DOHH2 (cell line): ENCODE data around the gene COPS4.

ENCODE experiments used
- CTCF ChIP-seq: fragments of 200-600 bp; sonication (generic); IDR thresholded peaks from one replicate; pipeline ENCODE4 v1.5.1; 2014; ENCODE audit warnings: antibody characterized with exemption, mild to moderate bottlenecking, low read depth, low read length; ENCODE audit not compliant: poor library complexity, severe bottlenecking
- EZH2phosphoT487 ChIP-seq: fragments of 200-600 bp; sonication (generic); IDR thresholded peaks from 2 replicates; pipeline ENCODE4 v1.6.1; 2017; ENCODE audit warnings: borderline replicate concordance, mild to moderate bottlenecking, antibody characterized with exemption, low read length, moderate library complexity, mixed read lengths

GRCh38 chr4:83025563-83025962 is 9.4 kb upstream of the COPS4 start:
- no peak for TF ChIP-seq CTCF
- no peak for TF ChIP-seq EZH2phosphoT487
